ENCODE data around the gene AIG1.

Gene AIG1

DNA sequence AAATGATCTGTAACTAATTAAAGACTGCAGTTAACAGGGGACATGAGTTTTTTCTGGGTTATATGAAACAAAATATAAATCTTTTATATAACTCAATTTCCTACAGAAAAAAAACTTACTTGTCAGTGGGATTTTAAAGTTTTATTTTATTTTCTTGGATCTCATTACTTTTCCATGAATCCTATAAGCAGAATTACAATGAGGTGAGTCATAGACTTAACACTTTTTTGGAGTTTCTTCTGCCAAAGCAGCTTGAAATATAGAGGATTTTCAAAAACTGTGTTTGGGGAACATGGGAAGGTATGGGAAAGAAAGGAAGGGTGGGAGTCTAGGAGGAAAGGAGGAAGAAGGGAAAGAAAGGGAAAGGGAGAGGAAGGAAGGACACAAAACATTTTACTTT, 130.7 kb downstream of the AIG1 start:
- in situ Hi-C loops (cut with MboI; ENCODE audit: low sequenced_read_pairs, unreplicated experiment), result no loop called here
- TF ChIP-seq, protein P1, sequence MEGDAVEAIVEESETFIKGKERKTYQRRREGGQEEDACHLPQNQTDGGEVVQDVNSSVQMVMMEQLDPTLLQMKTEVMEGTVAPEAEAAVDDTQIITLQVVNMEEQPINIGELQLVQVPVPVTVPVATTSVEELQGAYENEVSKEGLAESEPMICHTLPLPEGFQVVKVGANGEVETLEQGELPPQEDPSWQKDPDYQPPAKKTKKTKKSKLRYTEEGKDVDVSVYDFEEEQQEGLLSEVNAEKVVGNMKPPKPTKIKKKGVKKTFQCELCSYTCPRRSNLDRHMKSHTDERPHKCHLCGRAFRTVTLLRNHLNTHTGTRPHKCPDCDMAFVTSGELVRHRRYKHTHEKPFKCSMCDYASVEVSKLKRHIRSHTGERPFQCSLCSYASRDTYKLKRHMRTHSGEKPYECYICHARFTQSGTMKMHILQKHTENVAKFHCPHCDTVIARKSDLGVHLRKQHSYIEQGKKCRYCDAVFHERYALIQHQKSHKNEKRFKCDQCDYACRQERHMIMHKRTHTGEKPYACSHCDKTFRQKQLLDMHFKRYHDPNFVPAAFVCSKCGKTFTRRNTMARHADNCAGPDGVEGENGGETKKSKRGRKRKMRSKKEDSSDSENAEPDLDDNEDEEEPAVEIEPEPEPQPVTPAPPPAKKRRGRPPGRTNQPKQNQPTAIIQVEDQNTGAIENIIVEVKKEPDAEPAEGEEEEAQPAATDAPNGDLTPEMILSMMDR (IDR thresholded peaks at IDR 0.05; ENCODE audit: borderline replicate concordance, control extremely low read depth, extremely low read depth, insufficient read depth, missing control alignments), result no peak
- DNase-seq (ENCODE audit: low spot score), result no peak

DNA sequence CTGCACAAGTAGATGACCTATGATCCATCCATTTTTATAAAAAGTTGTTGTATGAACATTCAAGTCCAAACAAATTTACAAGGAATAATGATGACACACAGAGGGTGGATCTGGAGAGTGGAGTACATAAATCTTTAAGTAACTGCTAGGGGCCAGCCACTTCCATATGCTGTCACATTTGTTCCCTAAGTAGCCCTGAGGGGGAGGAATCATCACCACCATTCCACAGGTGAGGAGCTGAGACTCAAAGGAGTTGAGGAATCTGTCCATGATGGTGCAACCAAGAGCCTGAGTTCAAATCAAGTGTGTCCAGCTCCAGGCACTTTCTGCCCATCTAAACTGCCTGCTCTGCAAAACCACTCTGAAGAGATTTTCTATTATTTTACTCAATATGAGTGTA, 132.1 kb downstream of the AIG1 start:
- TF ChIP-seq, protein P1 (IDR thresholded peaks at IDR 0.05; ENCODE audit: borderline replicate concordance, control extremely low read depth, extremely low read depth, insufficient read depth, missing control alignments), result no peak
- no peak for DNase-seq (ENCODE audit: low spot score)
- in situ Hi-C loops (cut with MboI; ENCODE audit: low sequenced_read_pairs, unreplicated experiment), result no loop called here

DNA sequence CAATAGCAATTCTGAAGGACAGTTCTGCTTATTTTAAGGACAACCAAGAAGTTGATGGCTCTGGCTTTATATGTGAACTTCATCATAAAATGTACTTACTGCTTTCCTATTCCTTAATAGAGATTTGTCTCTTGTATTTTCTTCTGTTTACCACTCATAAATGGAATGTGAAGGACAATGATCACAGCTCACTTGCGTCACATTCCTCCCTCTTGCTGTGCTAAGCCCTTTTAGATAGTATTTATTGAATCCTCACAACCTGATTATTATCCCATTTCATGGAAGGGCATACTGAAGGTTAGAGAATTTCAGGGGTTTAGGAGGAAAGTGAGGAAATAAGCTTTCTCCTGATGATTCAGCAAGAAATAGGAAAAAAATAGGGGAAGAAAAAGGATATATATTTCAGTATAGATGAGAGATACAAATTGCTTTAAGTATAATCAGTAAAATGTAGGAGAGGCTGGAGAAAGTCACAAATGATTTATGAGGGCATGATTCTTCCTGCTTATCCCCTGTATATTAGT, 132.9 kb downstream of the AIG1 start:
- TF ChIP-seq, protein P1 (IDR thresholded peaks at IDR 0.05; ENCODE audit: borderline replicate concordance, control extremely low read depth, extremely low read depth, insufficient read depth, missing control alignments), result no peak
- in situ Hi-C loops (cut with MboI; ENCODE audit: low sequenced_read_pairs, unreplicated experiment), result no loop called here
- DNase-seq (ENCODE audit: low spot score), result no peak

DNA sequence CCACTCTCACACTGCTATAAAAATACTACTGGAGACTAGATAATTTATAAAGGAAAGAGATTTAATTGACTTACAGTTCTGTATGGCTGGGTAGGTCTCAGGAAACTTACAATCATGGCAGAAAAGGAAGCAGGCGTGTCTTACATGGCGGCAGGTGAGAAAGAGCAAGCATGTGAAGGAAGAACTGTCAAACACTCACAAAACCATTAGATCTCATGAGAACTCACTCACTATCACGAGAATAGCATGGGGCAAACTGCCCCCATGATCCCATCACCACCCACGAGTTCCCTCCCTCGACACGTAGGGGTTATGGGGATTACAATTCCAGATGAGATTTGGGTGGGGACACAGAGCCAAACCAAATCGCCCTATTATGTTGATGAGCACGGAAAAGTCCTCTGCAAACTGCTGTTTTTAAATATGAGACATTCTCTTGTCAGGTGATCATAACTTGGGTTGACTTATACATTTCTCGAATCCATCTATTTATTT, 133.5 kb downstream of the AIG1 start:
- no peak for DNase-seq (ENCODE audit: low spot score)
- in situ Hi-C loops (cut with MboI; ENCODE audit: low sequenced_read_pairs, unreplicated experiment), result no loop called here
- TF ChIP-seq, protein P1 (IDR thresholded peaks at IDR 0.05; ENCODE audit: borderline replicate concordance, control extremely low read depth, extremely low read depth, insufficient read depth, missing control alignments), result no peak

DNA sequence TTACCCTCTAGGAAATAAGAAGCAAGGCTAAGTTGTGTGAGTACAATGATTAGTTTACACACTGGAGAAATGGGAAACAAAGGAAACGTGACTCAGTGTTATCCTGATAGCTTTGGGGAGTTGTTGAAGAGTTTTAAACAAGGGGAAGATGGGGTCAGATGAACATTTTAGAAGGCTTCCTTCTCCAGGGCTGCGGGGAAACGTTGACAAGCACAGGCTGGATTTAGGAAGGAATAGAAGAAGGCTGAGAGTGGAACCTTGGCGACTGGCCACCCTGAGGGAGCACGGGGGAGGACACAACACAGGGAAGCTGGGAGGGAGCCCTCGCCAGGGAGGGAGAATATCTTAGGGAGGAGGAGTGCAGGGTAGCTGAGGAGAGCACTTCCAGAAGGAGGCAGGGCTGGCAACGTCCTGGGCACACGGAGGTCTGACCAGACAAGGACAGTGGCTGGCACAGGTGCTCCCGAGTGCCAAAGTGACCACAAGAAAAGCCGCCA, 134.7 kb downstream of the AIG1 start:
- in situ Hi-C loops (cut with MboI; ENCODE audit: low sequenced_read_pairs, unreplicated experiment), result no loop called here
- TF ChIP-seq, protein P1 (IDR thresholded peaks at IDR 0.05; ENCODE audit: borderline replicate concordance, control extremely low read depth, extremely low read depth, insufficient read depth, missing control alignments), result no peak
- no peak for DNase-seq (ENCODE audit: low spot score)

DNA sequence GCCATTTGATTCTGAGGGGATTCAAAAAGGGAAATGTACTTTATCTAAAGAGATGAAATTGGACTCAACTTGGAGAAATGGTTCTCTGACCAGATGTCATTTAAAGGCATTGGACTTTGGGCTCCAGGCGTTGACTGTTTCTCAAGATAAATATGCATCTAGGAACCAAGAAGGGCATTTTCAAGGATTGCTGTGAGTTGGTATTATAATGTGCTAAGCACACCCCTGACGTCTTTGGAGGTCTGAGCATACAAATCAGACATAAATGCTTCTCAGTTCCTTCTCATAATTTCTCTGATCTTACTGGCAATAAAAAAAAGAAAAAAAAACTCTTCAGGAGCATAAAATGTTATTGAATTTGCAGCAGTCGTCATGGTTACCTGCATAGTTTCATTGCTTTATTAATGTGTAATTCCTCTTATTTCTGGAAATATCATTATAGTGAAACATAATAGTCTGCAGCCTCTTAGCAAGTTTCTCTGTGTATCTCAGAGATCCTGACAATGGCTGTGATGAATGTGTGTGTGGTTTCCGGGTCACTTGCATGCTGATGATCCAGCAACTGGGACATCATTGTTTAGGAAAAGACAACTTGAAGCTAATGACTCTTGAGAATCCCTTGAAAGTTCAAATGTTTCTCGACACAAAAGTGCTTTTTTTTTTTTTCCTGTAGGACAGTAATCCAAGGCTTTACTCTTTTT, 136.0 kb downstream of the AIG1 start:
- TF ChIP-seq, protein P1 (IDR thresholded peaks at IDR 0.05; ENCODE audit: borderline replicate concordance, control extremely low read depth, extremely low read depth, insufficient read depth, missing control alignments), result no peak
- no peak for DNase-seq (ENCODE audit: low spot score)
- in situ Hi-C loops (cut with MboI; ENCODE audit: low sequenced_read_pairs, unreplicated experiment), result no loop called here
